Adipose tissue (tissue), 3 donors: ENCODE measurements around the gene OR1J4. TPM values are rescaled to one million over a fixed set of nuclear protein-coding genes. Genes with fewer than 3 reads are reported as not detected.

ENCODE experiments used
- H3K27ac ChIP-seq: one replicate; pipeline ENCODE4 v1.5.1; 2013; ENCODE audit warnings: low read depth, low read length
- WGBS, 3 donors: extraction: QIAGEN DNeasy Blood & Tissue Kit; methylation state at CpG; one replicate each; pipeline ENCODE4 v1.1.7; 2013; 5-methylcytosine and 5-hydroxymethylcytosine counted together
- polyA plus RNA-seq, 3 donors: library from polyadenylated mRNA; stranded (reverse); fragments of 200-250 nt; gene quantifications; one replicate each; pipeline ENCODE4 v1.2.3, GENCODE V29; 2013
- donor health status: healthy with polysubstance abuse.
- donor health status: Bipolar disorder and iron deficiency.
- donor health status: healthy.

Gene OR1J4
- polyA plus RNA-seq, 3 donors = not detected

DNA sequence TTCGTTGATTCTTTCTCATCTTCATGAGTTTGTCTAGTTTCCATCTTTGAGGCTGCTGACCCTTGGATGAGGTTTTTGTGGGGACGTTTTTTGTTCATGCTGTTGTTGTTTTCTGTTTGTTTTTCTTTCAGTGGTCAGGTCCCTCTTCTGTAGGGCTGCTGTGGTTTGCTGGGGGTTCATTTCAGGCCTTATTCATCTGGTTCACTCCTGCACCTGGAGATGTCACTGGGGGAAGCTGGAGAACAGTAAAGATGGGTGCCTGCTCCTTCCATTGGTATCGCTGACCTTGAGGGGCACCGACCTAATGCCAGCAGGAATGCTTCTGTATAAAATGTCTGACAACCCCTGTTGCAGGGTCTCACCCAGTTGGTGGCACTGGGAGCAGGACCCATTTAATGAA, 42.5 kb downstream of the OR1J4 start:
- H3K27ac ChIP-seq = no peak overlapping the region
- WGBS, 3 donors = 81 to 85% (median 83%) methylated on average over 4 of the region's 4 CpGs

DNA sequence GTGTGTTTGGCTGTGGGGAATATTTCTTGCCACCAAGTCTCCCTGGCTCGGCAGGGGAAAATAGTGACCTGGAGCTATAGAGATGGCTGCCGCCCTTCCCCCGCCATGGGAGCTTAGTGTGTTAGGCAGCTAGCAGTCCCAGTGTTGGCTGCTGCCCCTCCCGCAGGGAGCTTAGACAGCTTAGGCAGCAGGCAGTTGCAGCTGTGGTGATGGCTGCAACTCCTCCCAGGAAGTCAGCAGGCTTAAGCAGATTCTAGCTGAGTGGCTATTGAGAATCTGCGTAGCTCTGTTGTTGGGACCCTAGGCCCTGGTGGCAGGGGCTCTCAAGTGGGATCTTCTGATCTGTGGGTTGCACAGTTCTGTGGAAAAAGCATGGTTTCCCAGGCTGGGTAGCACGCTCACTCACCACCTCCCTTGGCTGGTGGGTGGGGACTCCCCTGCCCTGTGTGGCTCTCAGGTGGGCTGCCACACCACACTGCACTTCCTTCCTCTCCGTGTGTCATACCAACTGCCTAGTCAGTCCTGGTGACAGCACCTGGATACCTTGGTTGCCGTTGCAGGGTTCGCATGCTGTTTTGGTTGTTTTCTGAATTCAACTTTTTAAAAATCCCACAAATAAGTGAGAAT, 43.3 kb downstream of the OR1J4 start:
- no peak overlapping the region for H3K27ac ChIP-seq
- 35 to 51% (median 47%) methylated on average over 9 of the region's 9 CpGs for WGBS, 3 donors

DNA sequence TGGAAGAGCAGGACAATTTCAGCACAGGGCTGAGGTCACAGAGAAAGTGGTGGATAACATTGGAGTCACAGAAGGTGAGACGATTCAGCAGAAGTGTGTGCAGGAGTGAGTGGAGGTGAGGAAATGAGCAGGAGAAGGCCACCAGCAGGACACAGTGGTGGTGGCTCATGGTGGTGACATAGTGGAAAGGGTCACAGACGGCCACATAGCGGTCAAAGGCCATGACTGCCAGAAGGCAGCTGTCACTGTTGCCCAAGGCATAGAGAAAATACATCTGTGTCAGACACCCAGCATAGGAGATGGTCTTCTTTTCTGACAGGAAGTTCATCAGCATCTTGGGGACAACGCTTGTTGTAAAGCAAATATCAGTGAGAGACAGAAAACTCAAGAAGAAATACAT, 49.0 kb downstream of the OR1J4 start:
- 76 to 95% (median 94%) methylated on average over 4 of the region's 4 CpGs for WGBS, 3 donors
- H3K27ac ChIP-seq = no peak overlapping the region

Other genes with a start within 250 kb of the OR1J4 start
- gene PTGS1, start 148.1 kb upstream of the OR1J4 start, polyA plus RNA-seq = 1 to 10 TPM in 2 of 3 donors, under 1 TPM in 1; 0.95 to 8.3 (median 4.7) TPM
- under 1 TPM in 1 of 3 donors, not detected in 2; 0.56 TPM for gene OR1J1, start 41.2 kb upstream of the OR1J4 start, polyA plus RNA-seq
- gene OR1J2, start 8.3 kb upstream of the OR1J4 start, polyA plus RNA-seq = not detected
- gene OR1N1, start 8.2 kb downstream of the OR1J4 start, polyA plus RNA-seq = not detected
- not detected for gene OR1N2, start 34.0 kb downstream of the OR1J4 start, polyA plus RNA-seq
- under 1 TPM in 2 of 3 donors, not detected in 1; 0.03 to 0.04 TPM for gene OR1L8, start 64.2 kb downstream of the OR1J4 start, polyA plus RNA-seq
- gene OR1Q1, start 95.6 kb downstream of the OR1J4 start, polyA plus RNA-seq = not detected
- gene OR1B1, start 138.5 kb downstream of the OR1J4 start, polyA plus RNA-seq = not detected
- gene OR1L1, start 142.6 kb downstream of the OR1J4 start, polyA plus RNA-seq = not detected
- not detected for gene OR1L3, start 156.0 kb downstream of the OR1J4 start, polyA plus RNA-seq
- gene OR1L4, start 204.8 kb downstream of the OR1J4 start, polyA plus RNA-seq = not detected
- gene OR1L6, start 223.2 kb downstream of the OR1J4 start, polyA plus RNA-seq = not detected